Activated CD4-positive, alpha-beta T cell treated with anti-CD3 and anti-CD28 coated beads for 24 hours (primary cell): ENCODE results near the gene AUH.
"Not testable (repeated sequence)": the region's sequence is repeated elsewhere in the genome, so short reads cannot be mapped to it uniquely, and the experiment has no call there.

Source experiments
- DNase-seq, 2 donors: peaks; one replicate each; pipeline ENCODE4 v3.0.0-alpha.2; 2020; ENCODE audit warnings: low read depth in 2 of 2

Gene AUH

GRCh38 chr9:91379426-91379825 lies 17.7 kb upstream of the AUH start:
- no peak for DNase-seq

GRCh38 chr9:91378695-91379127 lies 17.0 kb upstream of the AUH start:
- no peak for DNase-seq

GRCh38 chr9:91378054-91378453 lies 16.3 kb upstream of the AUH start:
- DNase-seq, result not testable (repeated sequence)

GRCh38 chr9:91376239-91376638 lies 14.5 kb upstream of the AUH start:
- no peak for DNase-seq

- DNase-seq, result no peak
Observed at GRCh38 chr9:91374939-91375338, 13.2 kb upstream of the AUH start.

- DNase-seq, result no peak
Observed at GRCh38 chr9:91371894-91372293, 10.2 kb upstream of the AUH start.

GRCh38 chr9:91370006-91370405 lies 8.3 kb upstream of the AUH start:
- DNase-seq, result not testable (repeated sequence)

- DNase-seq, result no peak
Observed at GRCh38 chr9:91364702-91365101, 3.0 kb upstream of the AUH start.

GRCh38 chr9:91364005-91364404 lies 2.3 kb upstream of the AUH start:
- no peak for DNase-seq

- no peak for DNase-seq
Observed at GRCh38 chr9:91362051-91362611, 413 bp upstream of the AUH start.

GRCh38 chr9:91360551-91361290 lies 997 bp downstream of the AUH start:
- DNase-seq, result no peak

- no peak for DNase-seq
Observed at GRCh38 chr9:91359734-91360470, 1.8 kb downstream of the AUH start.

- DNase-seq, result no peak
Observed at GRCh38 chr9:91359083-91359482, 2.6 kb downstream of the AUH start.

- no peak for DNase-seq
Observed at GRCh38 chr9:91354881-91355280, 6.8 kb downstream of the AUH start.

GRCh38 chr9:91349115-91349555 lies 12.6 kb downstream of the AUH start:
- DNase-seq, result no peak

- DNase-seq, result no peak
Observed at GRCh38 chr9:91348191-91348807, 13.4 kb downstream of the AUH start.

GRCh38 chr9:91347377-91347776 lies 14.3 kb downstream of the AUH start:
- no peak for DNase-seq

- DNase-seq, result no peak
Observed at GRCh38 chr9:91346644-91347043, 15.1 kb downstream of the AUH start.

- DNase-seq, result no peak
Observed at GRCh38 chr9:91345978-91346377, 15.7 kb downstream of the AUH start.

GRCh38 chr9:91342575-91342974 lies 19.1 kb downstream of the AUH start:
- no peak for DNase-seq

- no peak for DNase-seq
Observed at GRCh38 chr9:91341749-91342148, 20.0 kb downstream of the AUH start.

- no peak for DNase-seq
Observed at GRCh38 chr9:91341258-91341746, 20.4 kb downstream of the AUH start.
